ENCODE measurements around the gene ACTR6. TPM values are rescaled to one million over a fixed set of nuclear protein-coding genes. Genes with fewer than 3 reads are reported as not detected.

Gene ACTR6
- total RNA-seq, 1 experiment from 2014 or later: 34.9 TPM

- Histone ChIP-seq H4K91ac (ENCODE audit: insufficient read length, low read depth, low read length) (no peak overlapping the region), H3K23ac (ENCODE audit: insufficient read length, low read depth, low read length) (no peak overlapping the region), H3K4me2 (ENCODE audit: insufficient read depth, insufficient read length, low read length) (no peak overlapping the region), H2AFZ (ENCODE audit: low read length) (no peak overlapping the region), H2AK5ac (ENCODE audit: insufficient read length, low read length) (no peak overlapping the region), H3K9ac (ENCODE audit: extremely low read depth, insufficient read length, low read length) (no peak overlapping the region), H3T11ph (ENCODE audit: low read length) (no peak overlapping the region), H3K4ac (ENCODE audit: low read depth, low read length) (no peak overlapping the region), H3K14ac (ENCODE audit: insufficient read depth, low read length) (no peak overlapping the region), H3K79me1 (ENCODE audit: insufficient read depth, low read depth, low read length, poor library complexity, severe bottlenecking) (no peaks in the 10 kb centered on the region), H3K27ac (ENCODE audit: insufficient read length, low read depth, low read length) (no peak overlapping the region), H2BK15ac (ENCODE audit: low read depth, low read length) (no peak overlapping the region), H4K5ac (ENCODE audit: insufficient read length, low read depth, low read length) (no peak overlapping the region), H3K23me2 (ENCODE audit: insufficient read length, low read depth, low read length, poor library complexity, severe bottlenecking) (no peaks in the 10 kb centered on the region), H3K79me2 (ENCODE audit: insufficient read depth, low read length) (no peaks in the 10 kb centered on the region), H2BK5ac (ENCODE audit: insufficient read length, low read length) (no peak overlapping the region), H3K9me3 (ENCODE audit: control insufficient read depth, low read depth, low read length) (no peaks in the 10 kb centered on the region), H2BK20ac (ENCODE audit: low read depth, low read length, poor library complexity, severe bottlenecking) (no peak overlapping the region), H4K20me1 (ENCODE audit: control insufficient read depth, insufficient read depth, insufficient read length) (no peaks in the 10 kb centered on the region), H3K56ac (ENCODE audit: insufficient read length, low read depth, low read length) (no peak overlapping the region), H2BK12ac (ENCODE audit: insufficient read length, low read depth, low read length) (no peak overlapping the region), H4K8ac (replicated peaks; ENCODE audit: insufficient read length, low read depth, low read length) (no peak overlapping the region), H3K18ac (ENCODE audit: insufficient read length, low read depth, low read length) (no peak overlapping the region), H3K4me1 (ENCODE audit: insufficient read depth, low read length) (no peaks in the 10 kb centered on the region), H2BK120ac (ENCODE audit: low read depth, low read length, poor library complexity, severe bottlenecking) (no peak overlapping the region), H3K27me3 (ENCODE audit: insufficient read depth, low read length) (no peaks in the 10 kb centered on the region)
- H3K27ac Mint-ChIP-seq: no peak overlapping the region
- TF ChIP-seq, protein P1, sequence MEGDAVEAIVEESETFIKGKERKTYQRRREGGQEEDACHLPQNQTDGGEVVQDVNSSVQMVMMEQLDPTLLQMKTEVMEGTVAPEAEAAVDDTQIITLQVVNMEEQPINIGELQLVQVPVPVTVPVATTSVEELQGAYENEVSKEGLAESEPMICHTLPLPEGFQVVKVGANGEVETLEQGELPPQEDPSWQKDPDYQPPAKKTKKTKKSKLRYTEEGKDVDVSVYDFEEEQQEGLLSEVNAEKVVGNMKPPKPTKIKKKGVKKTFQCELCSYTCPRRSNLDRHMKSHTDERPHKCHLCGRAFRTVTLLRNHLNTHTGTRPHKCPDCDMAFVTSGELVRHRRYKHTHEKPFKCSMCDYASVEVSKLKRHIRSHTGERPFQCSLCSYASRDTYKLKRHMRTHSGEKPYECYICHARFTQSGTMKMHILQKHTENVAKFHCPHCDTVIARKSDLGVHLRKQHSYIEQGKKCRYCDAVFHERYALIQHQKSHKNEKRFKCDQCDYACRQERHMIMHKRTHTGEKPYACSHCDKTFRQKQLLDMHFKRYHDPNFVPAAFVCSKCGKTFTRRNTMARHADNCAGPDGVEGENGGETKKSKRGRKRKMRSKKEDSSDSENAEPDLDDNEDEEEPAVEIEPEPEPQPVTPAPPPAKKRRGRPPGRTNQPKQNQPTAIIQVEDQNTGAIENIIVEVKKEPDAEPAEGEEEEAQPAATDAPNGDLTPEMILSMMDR (conservative IDR thresholded peaks at IDR 0.05): no peak
- no peaks in the 10 kb centered on the region for H3K4me1 Mint-ChIP-seq
- H3K9me3 Mint-ChIP-seq: no peaks in the 10 kb centered on the region
- no CpG with 5 or more reads among the region's 4 CpGs for WGBS (ENCODE audit: extremely low coverage, insufficient read length, low lambda C conversion rate)
- H3K4me3 Mint-ChIP-seq: no peak overlapping the region
- peaks cover 0 to 37% (median 33%) of the 10 kb centered on the region in 3 experiments; a peak in 5 of 7 replicates for H3K36me3 Mint-ChIP-seq (ENCODE audit: insufficient read depth in 1 of 3, low read depth in 3 of 3)
- DNase-seq: no peak
- H3K27me3 Mint-ChIP-seq (ENCODE audit: low read depth): no peaks in the 10 kb centered on the region
These were observed 15.7 kb downstream of the ACTR6 start for GRCh38 chr12:100216337-100216736.
